PC-9 (cell line): ENCODE measurements around the gene PAQR6. TPM values are rescaled to one million over a fixed set of nuclear protein-coding genes. Genes with fewer than 3 reads are reported as not detected.

ENCODE experiments used
- BruUV-seq: library from RNA; stranded (reverse); fragments of 400-500 nt; replicated peaks from 2 replicates; lab custom pipeline; 2021; lab: Mats Ljungman, UMichigan
- CTCF ChIA-PET: fragments of 300-600 bp; sonication (Branson Sonifier 250); formaldehyde crosslinking; loops from one replicate; lab custom pipeline; 2022; ENCODE audit warnings: antibody characterized with exemption; lab: Charles Lee
- POLR2A ChIA-PET: fragments of 300-600 bp; sonication (Branson Sonifier 250); formaldehyde crosslinking; loops from one replicate; lab custom pipeline; 2022; ENCODE audit warnings: antibody characterized with exemption; ENCODE audit not compliant: unreplicated experiment; lab: Charles Lee
- DNase-seq, 2 experiments: peaks; one replicate each; pipeline versions ENCODE4 v3.0.0 to v3.0.0-alpha.2; 2015 to 2022; ENCODE audit warnings: mixed read lengths in 1 of 2
- H2AFZ ChIP-seq: fragments of 200-600 bp; sonication (generic); 2 replicates; pipeline ENCODE4 v1.8.1; 2017; ENCODE audit warnings: antibody characterized with exemption
- H3F3A ChIP-seq: fragments of 200-600 bp; sonication (generic); 2 replicates; pipeline ENCODE4 v1.8.1; 2017; ENCODE audit warnings: antibody characterized with exemption, mild to moderate bottlenecking, low read depth; ENCODE audit not compliant: insufficient read depth
- H3K27ac ChIP-seq: fragments of 200-600 bp; sonication (generic); 2 replicates; pipeline ENCODE4 v1.6.1; 2016; ENCODE audit warnings: mixed run types
- H3K27me3 ChIP-seq: fragments of 200-600 bp; sonication (generic); 2 replicates; pipeline ENCODE4 v1.6.1; 2016; ENCODE audit warnings: low read depth, mixed run types; ENCODE audit not compliant: insufficient read depth
- H3K36me3 ChIP-seq: fragments of 200-600 bp; sonication (generic); 2 replicates; pipeline ENCODE4 v1.6.1; 2016; ENCODE audit warnings: low read depth, mixed run types
- H3K4me1 ChIP-seq: fragments of 200-600 bp; sonication (generic); replicated peaks from 2 replicates; pipeline ENCODE4 v1.6.1; 2016; ENCODE audit warnings: mixed run types; ENCODE audit not compliant: insufficient read depth
- H3K4me2 ChIP-seq: fragments of 200-600 bp; sonication (generic); 2 replicates; pipeline ENCODE4 v1.6.1; 2017; ENCODE audit warnings: mixed run types
- H3K4me3 ChIP-seq: fragments of 200-600 bp; sonication (generic); 2 replicates; pipeline ENCODE4 v1.6.1; 2016; ENCODE audit warnings: mixed run types
- H3K79me2 ChIP-seq: fragments of 200-600 bp; sonication (generic); 2 replicates; pipeline ENCODE4 v1.6.1; 2017; ENCODE audit warnings: low read depth, mixed run types
- H3K9me2 ChIP-seq: fragments of 200-600 bp; sonication (generic); 2 replicates; pipeline ENCODE4 v1.8.1; 2017; ENCODE audit warnings: mild to moderate bottlenecking; ENCODE audit not compliant: insufficient read depth
- H3K9me3 ChIP-seq: fragments of 200-600 bp; sonication (generic); 2 replicates; pipeline ENCODE4 v1.8.1; 2016; ENCODE audit warnings: low read depth; ENCODE audit not compliant: insufficient read depth
- H4K20me1 ChIP-seq: fragments of 200-600 bp; sonication (generic); 2 replicates; pipeline ENCODE4 v1.8.1; 2017; ENCODE audit not compliant: insufficient read depth
- EZH2 ChIP-seq: fragments of 200-600 bp; sonication (generic); IDR thresholded peaks from 2 replicates; pipeline ENCODE4 v1.8.0; 2017; ENCODE audit warnings: antibody characterized with exemption, low read depth
- intact Hi-C: fragments of 100-400 bp; cut with micrococcal nuclease; formaldehyde crosslinking; loops from one replicate; pipeline ENCODE4 v1.10.0; 2022; ENCODE audit not compliant: unreplicated experiment
- total RNA-seq: library from RNA; stranded (reverse); gene quantifications from 2 replicates; pipeline ENCODE4 v1.2.3, GENCODE V29; 2021
- TF ChIP-seq, protein P1 (sequence below): fragments of 200-600 bp; sonication (generic); conservative IDR thresholded peaks from 2 replicates; pipeline ENCODE4 v1.6.1; 2017; ENCODE audit warnings: mixed run types, antibody characterized with exemption, mild to moderate bottlenecking, moderate library complexity

PAQR6 gene
- total RNA-seq, 1 experiment from 2014 or later = 12.3 TPM

DNA sequence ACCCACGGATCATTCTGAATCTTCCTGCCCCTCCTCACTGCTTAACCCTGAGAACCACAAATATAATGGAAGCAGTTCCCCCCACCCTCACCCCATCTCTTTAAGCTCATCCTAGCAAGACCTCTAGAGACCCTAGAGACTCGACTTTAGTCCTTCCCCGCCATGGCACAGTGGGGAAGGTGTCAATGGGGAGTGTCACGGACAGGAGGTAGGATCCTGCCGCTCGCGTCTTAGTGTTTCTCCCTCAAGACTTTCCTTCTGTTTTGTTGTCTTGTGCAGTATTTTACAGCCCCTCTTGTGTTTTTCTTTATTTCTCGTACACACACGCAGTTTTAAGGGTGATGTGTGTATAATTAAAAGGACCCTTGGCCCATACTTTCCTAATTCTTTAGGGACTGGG is 35.7 kb downstream of the PAQR6 start:
- Histone ChIP-seq H2AFZ (peak overlapping the region; percentile 83), H3K36me3 (no peaks in the 10 kb centered on the region)
- intact Hi-C loops = loop anchor here (10.0 kb wide), 1 partner anchor 277 kb away; the partner anchor contains the start of gene KHDC4

DNA sequence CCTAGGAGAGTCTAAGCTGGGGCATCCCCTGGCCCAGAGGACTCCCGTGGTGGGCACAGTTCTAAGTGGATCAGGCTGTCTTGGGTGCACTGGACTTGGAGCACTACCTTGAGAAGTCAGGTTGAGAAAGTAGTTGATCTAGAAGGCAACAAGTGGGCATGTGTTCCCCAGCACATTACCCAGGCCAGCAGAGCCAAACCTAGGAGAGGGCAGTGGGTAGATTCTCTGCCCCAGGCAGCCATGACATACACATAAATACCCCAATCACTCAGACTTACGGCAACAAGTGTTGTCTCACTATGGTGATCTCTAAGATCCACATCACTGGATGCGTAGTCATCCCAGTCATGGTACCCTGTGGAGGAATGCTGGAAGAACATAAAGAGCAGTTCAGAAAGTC is 36.6 kb downstream of the PAQR6 start:
- intact Hi-C loops = loop anchor here (10.0 kb wide), 1 partner anchor 276 kb away; the partner anchor contains the start of gene KHDC4
- Histone ChIP-seq H3K4me2 (no peak overlapping the region), H3K9me3 (no peaks in the 10 kb centered on the region), H3F3A (peaks cover 17% of the 10 kb centered on the region; the same call in 1 of the 2 replicates), H3K79me2 (peaks cover 19% of the 10 kb centered on the region), H3K27ac (no peak overlapping the region), H3K4me3 (no peak overlapping the region), H3K9me2 (no peaks in the 10 kb centered on the region), H4K20me1 (no peaks in the 10 kb centered on the region), H3K36me3 (no peaks in the 10 kb centered on the region), H3K4me1 (peaks cover 17% of the 10 kb centered on the region), H2AFZ (no peak overlapping the region), H3K27me3 (no peaks in the 10 kb centered on the region)
- no TSS peak for BruUV-seq
- ChIA-PET CTCF (no interaction called here), POLR2A (no interaction called here)
- no peak for DNase-seq
- no peak for TF ChIP-seq EZH2
- TF ChIP-seq, protein P1, sequence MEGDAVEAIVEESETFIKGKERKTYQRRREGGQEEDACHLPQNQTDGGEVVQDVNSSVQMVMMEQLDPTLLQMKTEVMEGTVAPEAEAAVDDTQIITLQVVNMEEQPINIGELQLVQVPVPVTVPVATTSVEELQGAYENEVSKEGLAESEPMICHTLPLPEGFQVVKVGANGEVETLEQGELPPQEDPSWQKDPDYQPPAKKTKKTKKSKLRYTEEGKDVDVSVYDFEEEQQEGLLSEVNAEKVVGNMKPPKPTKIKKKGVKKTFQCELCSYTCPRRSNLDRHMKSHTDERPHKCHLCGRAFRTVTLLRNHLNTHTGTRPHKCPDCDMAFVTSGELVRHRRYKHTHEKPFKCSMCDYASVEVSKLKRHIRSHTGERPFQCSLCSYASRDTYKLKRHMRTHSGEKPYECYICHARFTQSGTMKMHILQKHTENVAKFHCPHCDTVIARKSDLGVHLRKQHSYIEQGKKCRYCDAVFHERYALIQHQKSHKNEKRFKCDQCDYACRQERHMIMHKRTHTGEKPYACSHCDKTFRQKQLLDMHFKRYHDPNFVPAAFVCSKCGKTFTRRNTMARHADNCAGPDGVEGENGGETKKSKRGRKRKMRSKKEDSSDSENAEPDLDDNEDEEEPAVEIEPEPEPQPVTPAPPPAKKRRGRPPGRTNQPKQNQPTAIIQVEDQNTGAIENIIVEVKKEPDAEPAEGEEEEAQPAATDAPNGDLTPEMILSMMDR = no peak

More for the DNA sequence above, 35.7 kb downstream of the PAQR6 start:
- H3F3A ChIP-seq = peaks cover 17% of the 10 kb centered on the region; the same call in 1 of the 2 replicates
- peak overlapping the region; percentile 100 for H3K4me2 ChIP-seq
- TF ChIP-seq, protein P1 = no peak
- no peak for TF ChIP-seq EZH2
- BruUV-seq = no TSS peak
- peak overlapping the region; percentile 82 for H3K27ac ChIP-seq
- ChIA-PET CTCF (no interaction called here), POLR2A (interaction anchor here (0.7 kb wide), 1 partner anchor 119 kb away, joined by 4 read pairs; no protein-coding TSS in a partner anchor)
- no peaks in the 10 kb centered on the region for H3K9me3 ChIP-seq
- no peak for DNase-seq
- H3K9me2 ChIP-seq = no peaks in the 10 kb centered on the region
- H3K79me2 ChIP-seq = peaks cover 19% of the 10 kb centered on the region
- peak overlapping the region; percentile 67 for H3K4me3 ChIP-seq
- no peaks in the 10 kb centered on the region for H4K20me1 ChIP-seq
- H3K27me3 ChIP-seq = no peaks in the 10 kb centered on the region
- H3K4me1 ChIP-seq = peaks cover 17% of the 10 kb centered on the region

DNA sequence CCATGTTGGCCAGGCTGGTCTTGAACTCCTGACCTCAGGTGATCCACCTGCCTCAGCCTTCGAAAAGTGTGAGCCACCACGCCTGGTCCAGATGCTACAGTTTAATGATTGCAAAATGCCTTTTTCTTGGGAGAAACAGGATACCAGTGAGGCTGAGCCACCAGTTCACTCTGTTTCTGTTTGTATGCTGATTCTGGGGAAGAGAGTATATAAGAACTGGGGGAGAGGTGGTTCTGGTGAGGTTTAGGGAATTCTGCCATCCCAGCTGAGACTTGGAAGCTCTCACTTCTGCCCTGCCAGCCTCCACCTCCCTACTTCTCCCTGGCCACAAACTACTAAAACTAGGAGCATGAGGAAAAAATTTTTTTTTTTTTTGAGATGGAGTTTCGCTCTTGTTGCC is 43.2 kb downstream of the PAQR6 start:
- H3K79me2 ChIP-seq = no peaks in the 10 kb centered on the region
- no peaks in the 10 kb centered on the region for H3K9me3 ChIP-seq
- no peaks in the 10 kb centered on the region; the same call in 1 of the 2 replicates for H3K36me3 ChIP-seq
- BruUV-seq = no TSS peak
- no peak overlapping the region for H3K27ac ChIP-seq
- no peak overlapping the region for H3K4me2 ChIP-seq
- H3K9me2 ChIP-seq = no peaks in the 10 kb centered on the region
- ChIA-PET CTCF (no interaction called here), POLR2A (no interaction called here)
- no peak overlapping the region for H3K4me3 ChIP-seq
- H3K4me1 ChIP-seq = no peaks in the 10 kb centered on the region
- intact Hi-C loops = no loop called here
- no peaks in the 10 kb centered on the region for H4K20me1 ChIP-seq
- H3K27me3 ChIP-seq = no peaks in the 10 kb centered on the region
- no peaks in the 10 kb centered on the region for H3F3A ChIP-seq
- no peak for DNase-seq
- TF ChIP-seq, protein P1 = no peak
- no peak for TF ChIP-seq EZH2
- H2AFZ ChIP-seq = no peak overlapping the region
